Measurements from ENCODE around the gene HNF4A. TPM values are rescaled to one million over a fixed set of nuclear protein-coding genes. Genes with fewer than 3 reads are reported as not detected.

HNF4A gene
- total and polyA plus RNA-seq, 2 of the 13 experiments (the other 11 are each of a cell fraction or from before 2014, with no cell fraction given), result 80.9 to 169 TPM

- TF ChIP-seq SNAPC4 (CRISPR knock-in tag; IDR thresholded peaks at IDR 0.05) (no peak), TSC22D2 (CRISPR knock-in tag; IDR thresholded peaks at IDR 0.05; ENCODE audit: borderline replicate concordance) (no peak), YY1 (IDR thresholded peaks at IDR 0.05; ENCODE audit: insufficient read depth, insufficient replicate concordance, low read depth, low read length) (peak; percentile 14), GRHL1 (CRISPR knock-in tag; conservative IDR thresholded peaks at IDR 0.05) (no peak), ZNF430 (CRISPR knock-in tag; IDR thresholded peaks at IDR 0.05) (peak; percentile 72; the same call in 1 of the 2 replicates), POLR2A (IDR thresholded peaks at IDR 0.05; ENCODE audit: insufficient read depth in 1 of 2, low read depth in 2 of 2, low read length in 2 of 2) (peak; percentile 32 to 53; a peak in 3 of 4 replicates), FOXA3 (CRISPR knock-in tag; IDR thresholded peaks at IDR 0.05) (peak; percentile 99), U2AF1 (optimal IDR thresholded peaks at IDR 0.05; ENCODE audit: low read depth, low read length) (no peak), MAFF (IDR thresholded peaks at IDR 0.05; ENCODE audit: low read depth, low read length) (0 out of 2 replicates have a peak, but pooled peaks have one; percentile 11), ZBTB7A (CRISPR knock-in tag; IDR thresholded peaks at IDR 0.05) (peak; percentile 85; the same call in 1 of the 2 replicates), SALL2 (CRISPR knock-in tag; IDR thresholded peaks at IDR 0.05) (no peak), ZNF530 (CRISPR knock-in tag; IDR thresholded peaks at IDR 0.05; ENCODE audit: low read depth) (no peak), ZNF329 (CRISPR knock-in tag; IDR thresholded peaks at IDR 0.05; ENCODE audit: low read depth) (no peak), ZNF180 (CRISPR knock-in tag; IDR thresholded peaks at IDR 0.05; ENCODE audit: borderline replicate concordance, low read depth) (no peak), JDP2 (CRISPR knock-in tag; IDR thresholded peaks at IDR 0.05; ENCODE audit: borderline replicate concordance) (no peak), ZFP90 (CRISPR knock-in tag; IDR thresholded peaks at IDR 0.05; ENCODE audit: borderline replicate concordance) (0 out of 2 replicates have a peak, but pooled peaks have one; percentile 39), ZNF367 (CRISPR knock-in tag; IDR thresholded peaks at IDR 0.05; ENCODE audit: borderline replicate concordance) (no peak), MXD3 (CRISPR knock-in tag; IDR thresholded peaks at IDR 0.05) (no peak; the same call in 1 of the 2 replicates), DRAP1 (CRISPR knock-in tag; IDR thresholded peaks at IDR 0.05) (peak; percentile 66; the same call in 1 of the 2 replicates), ZNF44 (CRISPR knock-in tag; IDR thresholded peaks at IDR 0.05) (peak; percentile 15; the same call in 1 of the 2 replicates), ZNF33B (CRISPR knock-in tag; IDR thresholded peaks at IDR 0.05) (no peak; the same call in 1 of the 2 replicates), ZNF607 (CRISPR knock-in tag; IDR thresholded peaks at IDR 0.05; ENCODE audit: borderline replicate concordance) (no peak)
Measured at GRCh38 chr20:44428174-44429016, 72.9 kb downstream of the HNF4A start (continued).
